ENCODE data around the gene NHS. TPM values are rescaled to one million over a fixed set of nuclear protein-coding genes. Genes with fewer than 3 reads are reported as not detected.

Gene NHS
- total and polyA plus RNA-seq, 11 donors, result 0.22 to 3.4 (median 1.1) TPM

DNA sequence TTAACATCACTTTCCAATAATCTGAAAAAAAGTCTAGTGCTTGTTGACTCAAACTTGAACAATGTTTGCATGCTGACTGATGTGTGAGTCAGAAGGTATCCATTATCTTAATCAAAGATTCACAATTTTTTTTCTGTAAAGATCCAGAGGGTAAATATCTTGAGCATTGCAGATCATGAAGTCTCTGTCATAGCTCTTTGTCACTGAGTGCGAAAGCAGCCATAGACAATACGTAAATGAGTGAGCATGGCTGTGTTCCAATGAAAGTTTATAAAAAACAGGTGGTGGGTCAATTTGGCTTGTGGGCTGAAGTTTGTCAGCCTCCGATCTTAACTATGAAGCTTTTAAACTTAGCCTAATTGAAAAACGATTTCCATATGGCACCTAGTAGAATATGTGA lies 37.7 kb downstream of the NHS start:
- no peaks in the 10 kb centered on the region for H3K9me3 ChIP-seq
- H3K4me3 ChIP-seq, result no peak overlapping the region
- DNase-seq, result no peak
- intact Hi-C loops (cut with DNase I), result no loop called here
- TF ChIP-seq, protein P1, sequence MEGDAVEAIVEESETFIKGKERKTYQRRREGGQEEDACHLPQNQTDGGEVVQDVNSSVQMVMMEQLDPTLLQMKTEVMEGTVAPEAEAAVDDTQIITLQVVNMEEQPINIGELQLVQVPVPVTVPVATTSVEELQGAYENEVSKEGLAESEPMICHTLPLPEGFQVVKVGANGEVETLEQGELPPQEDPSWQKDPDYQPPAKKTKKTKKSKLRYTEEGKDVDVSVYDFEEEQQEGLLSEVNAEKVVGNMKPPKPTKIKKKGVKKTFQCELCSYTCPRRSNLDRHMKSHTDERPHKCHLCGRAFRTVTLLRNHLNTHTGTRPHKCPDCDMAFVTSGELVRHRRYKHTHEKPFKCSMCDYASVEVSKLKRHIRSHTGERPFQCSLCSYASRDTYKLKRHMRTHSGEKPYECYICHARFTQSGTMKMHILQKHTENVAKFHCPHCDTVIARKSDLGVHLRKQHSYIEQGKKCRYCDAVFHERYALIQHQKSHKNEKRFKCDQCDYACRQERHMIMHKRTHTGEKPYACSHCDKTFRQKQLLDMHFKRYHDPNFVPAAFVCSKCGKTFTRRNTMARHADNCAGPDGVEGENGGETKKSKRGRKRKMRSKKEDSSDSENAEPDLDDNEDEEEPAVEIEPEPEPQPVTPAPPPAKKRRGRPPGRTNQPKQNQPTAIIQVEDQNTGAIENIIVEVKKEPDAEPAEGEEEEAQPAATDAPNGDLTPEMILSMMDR (IDR thresholded peaks at IDR 0.05), result no peak
- TF ChIP-seq POLR2A (IDR thresholded peaks at IDR 0.05), result no peak
- H3K27ac ChIP-seq, result no peak overlapping the region
- WGBS, 4 donors, result 76 to 84% (median 81%) methylated on average over 4 of the region's 4 CpGs
- H3K27me3 ChIP-seq, result peaks cover 0 to 13% (median 0%) of the 10 kb centered on the region in 9 donors
- no peak for ATAC-seq
- H3K36me3 ChIP-seq, result no peaks in the 10 kb centered on the region
- H3K4me1 ChIP-seq, result peaks cover 0 to 13% (median 0%) of the 10 kb centered on the region in 12 donors

- H3K27me3 ChIP-seq, result peaks cover 0 to 17% (median 0%) of the 10 kb centered on the region in 9 donors
- TF ChIP-seq POLR2A (IDR thresholded peaks at IDR 0.05), result no peak
- TF ChIP-seq, protein P1 (IDR thresholded peaks at IDR 0.05), result no peak
- 72 to 86% (median 77%) methylated on average over 4 of the region's 4 CpGs for WGBS, 4 donors
- DNase-seq, result no peak
- intact Hi-C loops (cut with DNase I), result no loop called here
- H3K4me3 ChIP-seq, result no peak overlapping the region
- peaks cover 0 to 13% (median 0%) of the 10 kb centered on the region in 12 donors for H3K4me1 ChIP-seq
- no peak overlapping the region for H3K27ac ChIP-seq
- no peaks in the 10 kb centered on the region for H3K36me3 ChIP-seq
- H3K9me3 ChIP-seq, result no peaks in the 10 kb centered on the region
- ATAC-seq, result no peak
Observed at GRCh38 chrX:17413228-17413627, 38.2 kb downstream of the NHS start.

DNA sequence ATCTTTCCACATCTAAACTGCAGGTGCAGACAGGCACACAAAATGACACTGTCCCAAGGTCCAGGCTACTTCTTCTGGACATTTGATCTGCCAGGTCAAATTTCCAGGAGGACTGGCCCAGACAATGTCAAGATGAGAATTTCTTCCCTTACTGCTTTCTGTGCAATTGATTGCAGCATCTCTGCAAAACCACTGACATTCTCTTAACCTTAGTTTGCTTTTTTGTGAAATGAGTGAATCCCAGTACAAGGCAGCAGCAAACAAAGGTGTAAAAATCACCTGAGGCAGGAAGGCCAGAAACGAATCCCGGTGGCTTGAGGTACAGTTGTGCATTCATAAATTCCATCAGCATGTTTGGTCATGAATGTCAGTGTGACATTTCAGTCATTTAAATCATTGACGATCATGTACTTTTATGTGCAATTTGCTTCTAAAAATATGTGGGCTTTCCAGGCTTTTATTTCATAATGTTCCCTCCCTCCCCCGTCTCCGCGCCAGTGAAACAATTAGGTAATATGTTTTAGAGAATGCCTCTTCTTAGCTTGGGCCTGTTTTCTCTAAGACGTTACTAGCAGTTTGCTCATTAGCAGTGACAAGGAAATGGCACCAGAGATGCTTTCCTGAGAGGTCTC lies 39.1 kb downstream of the NHS start:
- TF ChIP-seq POLR2A (IDR thresholded peaks at IDR 0.05), result no peak
- TF ChIP-seq, protein P1 (IDR thresholded peaks at IDR 0.05), result no peak
- 75 to 88% (median 81%) methylated on average over 7 of the region's 7 CpGs for WGBS, 4 donors
- Histone ChIP-seq H3K27ac (no peak overlapping the region), H3K27me3 (peaks cover 0 to 17% (median 0%) of the 10 kb centered on the region in 9 donors), H3K36me3 (no peaks in the 10 kb centered on the region), H3K4me1 (peaks cover 0 to 13% (median 0%) of the 10 kb centered on the region in 12 donors), H3K4me3 (no peak overlapping the region), H3K9me3 (no peaks in the 10 kb centered on the region)
- DNase-seq (no peak), ATAC-seq (no peak)
- intact Hi-C loops (cut with DNase I), result no loop called here

DNA sequence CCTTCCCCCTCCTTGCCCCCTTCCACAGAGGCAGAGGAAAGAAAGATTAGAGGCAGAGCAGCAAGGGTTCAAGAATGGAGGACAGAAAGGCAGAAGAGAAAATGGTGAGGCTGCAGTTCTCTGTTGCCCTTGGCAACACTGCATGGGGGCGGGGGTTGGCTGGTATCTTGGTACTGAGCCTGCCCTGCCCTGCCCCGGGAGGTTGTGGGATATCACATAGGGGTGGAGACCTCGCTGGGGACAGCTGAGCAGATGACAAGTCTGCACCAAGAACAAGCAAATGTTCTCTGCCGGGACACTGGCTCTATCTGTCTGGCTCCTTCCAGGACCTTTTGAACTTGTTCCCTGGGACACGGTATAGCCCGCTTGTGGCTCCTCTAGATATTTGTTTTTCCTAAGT lies 39.8 kb downstream of the NHS start:
- H3K4me3 ChIP-seq, result no peak overlapping the region
- ATAC-seq (peak; percentile 37 to 75 (median 70)), DNase-seq (peak in 2 of 5 donors; percentile 15 to 37)
- no peaks in the 10 kb centered on the region for H3K36me3 ChIP-seq
- H3K27me3 ChIP-seq, result peaks cover 0 to 17% (median 0%) of the 10 kb centered on the region in 9 donors
- peaks cover 0 to 13% (median 0%) of the 10 kb centered on the region in 12 donors for H3K4me1 ChIP-seq
- no peaks in the 10 kb centered on the region for H3K9me3 ChIP-seq
- TF ChIP-seq POLR2A (IDR thresholded peaks at IDR 0.05), result no peak
- TF ChIP-seq, protein P1 (IDR thresholded peaks at IDR 0.05), result no peak
- intact Hi-C loops (cut with DNase I), result no loop called here
- H3K27ac ChIP-seq, result no peak overlapping the region
- 17 to 38% (median 26%) methylated on average over 6 of the region's 6 CpGs for WGBS, 4 donors
